Activated CD4-positive, alpha-beta T cell treated with anti-CD3 and anti-CD28 coated beads, Interleukin-2, amount 10 ng/mL, durations not matched to agents 7 days and 5 days (primary cell): Measurements from ENCODE around the gene ABCC2. TPM values are rescaled to one million over a fixed set of nuclear protein-coding genes. Genes with fewer than 3 reads are reported as not detected.
A peak's percentile ranks its signal among the peaks of the same experiment; 100 is the strongest.

Source experiments
- CTCF ChIA-PET: fragments of 350-600 bp; sonication (Branson Sonifier 250); formaldehyde crosslinking; loops from one replicate; lab custom pipeline; 2021; ENCODE audit warnings: antibody characterized with exemption; lab: Charles Lee
- POLR2A ChIA-PET: fragments of 350-600 bp; sonication (Branson Sonifier 250); formaldehyde crosslinking; loops from one replicate; lab custom pipeline; 2021; ENCODE audit warnings: antibody characterized with exemption; lab: Charles Lee
- DNase-seq: peaks from one replicate; pipeline ENCODE4 v3.0.0-alpha.2; 2020
- H3K27ac Mint-ChIP-seq: one replicate; pipeline ENCODE4 v1.8.0; 2021; ENCODE audit warnings: mild to moderate bottlenecking, moderate library complexity, mixed read lengths
- H3K27me3 Mint-ChIP-seq: one replicate; pipeline ENCODE4 v1.8.0; 2021; ENCODE audit warnings: mixed read lengths
- H3K36me3 Mint-ChIP-seq: one replicate; pipeline ENCODE4 v1.8.0; 2021; ENCODE audit warnings: low read depth, mixed read lengths
- H3K4me1 Mint-ChIP-seq: one replicate; pipeline ENCODE4 v1.8.0; 2021; ENCODE audit warnings: mixed read lengths
- H3K4me3 Mint-ChIP-seq: one replicate; pipeline ENCODE4 v1.8.0; 2021; ENCODE audit warnings: mild to moderate bottlenecking, moderate library complexity, mixed read lengths
- H3K9me3 Mint-ChIP-seq: one replicate; pipeline ENCODE4 v1.8.0; 2021; ENCODE audit warnings: mixed read lengths
- total RNA-seq, 2 experiments: library from RNA; stranded (reverse); gene quantifications; one replicate each; pipeline ENCODE4 v1.2.3, GENCODE V29; 2021

Gene ABCC2
- total RNA-seq, 2 experiments from 2014 or later, result 1.0 to 1.3 TPM

- H3K27me3 Mint-ChIP-seq, result no peaks in the 10 kb centered on the region
- ChIA-PET CTCF (interaction anchor here (1.4 kb wide), 1 partner anchor 47 kb away, joined by 3 read pairs; no protein-coding TSS in a partner anchor), POLR2A (no interaction called here)
- H3K27ac Mint-ChIP-seq, result no peak overlapping the region
- H3K36me3 Mint-ChIP-seq, result no peaks in the 10 kb centered on the region
- H3K4me1 Mint-ChIP-seq, result no peaks in the 10 kb centered on the region
- no peak overlapping the region for H3K4me3 Mint-ChIP-seq
- no peaks in the 10 kb centered on the region for H3K9me3 Mint-ChIP-seq
- DNase-seq, result no peak
Measured at GRCh38 chr10:99798920-99799319, 16.5 kb downstream of the ABCC2 start.

- no peak for DNase-seq
- Mint-ChIP-seq H3K27ac (no peak overlapping the region), H3K36me3 (no peaks in the 10 kb centered on the region), H3K4me3 (no peak overlapping the region), H3K4me1 (no peaks in the 10 kb centered on the region), H3K9me3 (no peaks in the 10 kb centered on the region), H3K27me3 (no peaks in the 10 kb centered on the region)
- CTCF ChIA-PET, result no interaction called here
- POLR2A ChIA-PET, result no interaction called here
Measured at GRCh38 chr10:99799613-99800012, 17.2 kb downstream of the ABCC2 start.

- H3K27me3 Mint-ChIP-seq, result no peaks in the 10 kb centered on the region
- no peak overlapping the region for H3K4me3 Mint-ChIP-seq
- CTCF ChIA-PET, result no interaction called here
- no peak overlapping the region for H3K27ac Mint-ChIP-seq
- H3K4me1 Mint-ChIP-seq, result no peaks in the 10 kb centered on the region
- no peak for DNase-seq
- no peaks in the 10 kb centered on the region for H3K9me3 Mint-ChIP-seq
- POLR2A ChIA-PET, result no interaction called here
- no peaks in the 10 kb centered on the region for H3K36me3 Mint-ChIP-seq
Measured at GRCh38 chr10:99804471-99804870, 22.0 kb downstream of the ABCC2 start.

GRCh38 chr10:99805190-99805589 lies 22.8 kb downstream of the ABCC2 start:
- H3K9me3 Mint-ChIP-seq, result no peaks in the 10 kb centered on the region
- ChIA-PET CTCF (no interaction called here), POLR2A (no interaction called here)
- H3K27me3 Mint-ChIP-seq, result no peaks in the 10 kb centered on the region
- no peak overlapping the region for H3K4me3 Mint-ChIP-seq
- no peaks in the 10 kb centered on the region for H3K4me1 Mint-ChIP-seq
- H3K27ac Mint-ChIP-seq, result no peak overlapping the region
- H3K36me3 Mint-ChIP-seq, result no peaks in the 10 kb centered on the region
- no peak for DNase-seq

- no peaks in the 10 kb centered on the region for H3K4me1 Mint-ChIP-seq
- no peaks in the 10 kb centered on the region for H3K36me3 Mint-ChIP-seq
- ChIA-PET CTCF (no interaction called here), POLR2A (no interaction called here)
- no peak overlapping the region for H3K27ac Mint-ChIP-seq
- H3K27me3 Mint-ChIP-seq, result no peaks in the 10 kb centered on the region
- no peak for DNase-seq
- no peak overlapping the region for H3K4me3 Mint-ChIP-seq
- H3K9me3 Mint-ChIP-seq, result no peaks in the 10 kb centered on the region
Measured at GRCh38 chr10:99806091-99806490, 23.7 kb downstream of the ABCC2 start.

GRCh38 chr10:99807786-99808185 lies 25.3 kb downstream of the ABCC2 start:
- Mint-ChIP-seq H3K36me3 (no peaks in the 10 kb centered on the region), H3K4me1 (no peaks in the 10 kb centered on the region), H3K27me3 (no peaks in the 10 kb centered on the region), H3K4me3 (no peak overlapping the region), H3K27ac (no peak overlapping the region), H3K9me3 (no peaks in the 10 kb centered on the region)
- POLR2A ChIA-PET, result interaction anchor here (0.6 kb wide), 1 partner anchor 1679 kb away, joined by 3 read pairs; no protein-coding TSS in a partner anchor
- DNase-seq, result no peak
- CTCF ChIA-PET, result interaction anchor here (1.3 kb wide), 1 partner anchor 13 kb away, joined by 4 read pairs; no protein-coding TSS in a partner anchor

- ChIA-PET POLR2A (no interaction called here), CTCF (no interaction called here)
- H3K27ac Mint-ChIP-seq, result no peak overlapping the region
Measured at GRCh38 chr10:99808270-99808669, 25.8 kb downstream of the ABCC2 start.

GRCh38 chr10:99809481-99809880 lies 27.0 kb downstream of the ABCC2 start:
- no peaks in the 10 kb centered on the region for H3K27me3 Mint-ChIP-seq
- no peaks in the 10 kb centered on the region for H3K9me3 Mint-ChIP-seq
- no peaks in the 10 kb centered on the region for H3K36me3 Mint-ChIP-seq
- H3K4me3 Mint-ChIP-seq, result no peak overlapping the region
- no peak overlapping the region for H3K27ac Mint-ChIP-seq
- CTCF ChIA-PET, result no interaction called here
- no peaks in the 10 kb centered on the region for H3K4me1 Mint-ChIP-seq
- POLR2A ChIA-PET, result no interaction called here
- no peak for DNase-seq

More at GRCh38 chr10:99808270-99808669, 25.8 kb downstream of the ABCC2 start:
- Mint-ChIP-seq H3K36me3 (no peaks in the 10 kb centered on the region), H3K4me3 (no peak overlapping the region), H3K4me1 (no peaks in the 10 kb centered on the region), H3K27me3 (no peaks in the 10 kb centered on the region), H3K9me3 (no peaks in the 10 kb centered on the region)
- no peak for DNase-seq

GRCh38 chr10:99809931-99810615 lies 27.6 kb downstream of the ABCC2 start:
- no peak for DNase-seq
- Mint-ChIP-seq H3K27me3 (no peaks in the 10 kb centered on the region), H3K9me3 (no peaks in the 10 kb centered on the region), H3K4me1 (no peaks in the 10 kb centered on the region), H3K27ac (no peak overlapping the region), H3K36me3 (no peaks in the 10 kb centered on the region), H3K4me3 (no peak overlapping the region)
- ChIA-PET POLR2A (no interaction called here), CTCF (no interaction called here)

- no peak overlapping the region for H3K4me3 Mint-ChIP-seq
- no peaks in the 10 kb centered on the region for H3K4me1 Mint-ChIP-seq
- CTCF ChIA-PET, result no interaction called here
- POLR2A ChIA-PET, result no interaction called here
- H3K9me3 Mint-ChIP-seq, result no peaks in the 10 kb centered on the region
- no peak overlapping the region for H3K27ac Mint-ChIP-seq
- no peak for DNase-seq
- H3K27me3 Mint-ChIP-seq, result no peaks in the 10 kb centered on the region
- H3K36me3 Mint-ChIP-seq, result no peaks in the 10 kb centered on the region
Measured at GRCh38 chr10:99812177-99812576, 29.7 kb downstream of the ABCC2 start.

- ChIA-PET POLR2A (no interaction called here), CTCF (no interaction called here)
- H3K27me3 Mint-ChIP-seq, result no peaks in the 10 kb centered on the region
- no peaks in the 10 kb centered on the region for H3K9me3 Mint-ChIP-seq
- no peaks in the 10 kb centered on the region for H3K36me3 Mint-ChIP-seq
- no peaks in the 10 kb centered on the region for H3K4me1 Mint-ChIP-seq
- no peak overlapping the region for H3K4me3 Mint-ChIP-seq
- H3K27ac Mint-ChIP-seq, result no peak overlapping the region
- no peak for DNase-seq
Measured at GRCh38 chr10:99814143-99814542, 31.7 kb downstream of the ABCC2 start.

- Mint-ChIP-seq H3K4me3 (no peak overlapping the region), H3K36me3 (no peaks in the 10 kb centered on the region), H3K4me1 (no peaks in the 10 kb centered on the region), H3K27me3 (no peaks in the 10 kb centered on the region), H3K9me3 (no peaks in the 10 kb centered on the region), H3K27ac (no peak overlapping the region)
- ChIA-PET POLR2A (no interaction called here), CTCF (no interaction called here)
- DNase-seq, result no peak
Measured at GRCh38 chr10:99815621-99816020, 33.2 kb downstream of the ABCC2 start.

- H3K4me3 Mint-ChIP-seq, result no peak overlapping the region
- no peak overlapping the region for H3K27ac Mint-ChIP-seq
- no peaks in the 10 kb centered on the region for H3K36me3 Mint-ChIP-seq
- H3K9me3 Mint-ChIP-seq, result peaks cover 11% of the 10 kb centered on the region
- peaks cover 2% of the 10 kb centered on the region for H3K27me3 Mint-ChIP-seq
- DNase-seq, result no peak
- ChIA-PET CTCF (no interaction called here), POLR2A (no interaction called here)
- peaks cover 12% of the 10 kb centered on the region for H3K4me1 Mint-ChIP-seq
Measured at GRCh38 chr10:99827936-99828335, 45.5 kb downstream of the ABCC2 start.

- Mint-ChIP-seq H3K27me3 (peaks cover 2% of the 10 kb centered on the region), H3K4me3 (no peak overlapping the region), H3K36me3 (no peaks in the 10 kb centered on the region), H3K4me1 (peaks cover 12% of the 10 kb centered on the region), H3K27ac (no peak overlapping the region), H3K9me3 (peaks cover 11% of the 10 kb centered on the region)
- POLR2A ChIA-PET, result no interaction called here
- peak; percentile 12 for DNase-seq
- CTCF ChIA-PET, result interaction anchor here (0.5 to 1.2 kb wide), 2 partner anchors 17 to 93 kb away, joined by 3 to 4 read pairs; no protein-coding TSS in a partner anchor
Measured at GRCh38 chr10:99828464-99828863, 46.0 kb downstream of the ABCC2 start.
